Mesenteric fat pad (tissue), 1 donor: ENCODE data around the gene C6orf15. TPM values are rescaled to one million over a fixed set of nuclear protein-coding genes. Genes with fewer than 3 reads are reported as not detected.

Source experiments
- DNase-seq: peaks from one replicate; pipeline ENCODE4 v3.0.0-alpha.2; 2020; ENCODE audit warnings: low spot score
- total RNA-seq: library from RNA; stranded (reverse); fragmentation: NEBNext Ultra II Directional; extraction: Animal tissue kit (Norgen Biotek cat#: 25700); gene quantifications from one replicate; pipeline ENCODE4 v1.2.1, GENCODE V29; 2021
- donor health status: DM: yes; HTN: yes; CAD: no.

C6orf15 gene
- total RNA-seq, 1 donor from 2014 or later: not detected

DNA sequence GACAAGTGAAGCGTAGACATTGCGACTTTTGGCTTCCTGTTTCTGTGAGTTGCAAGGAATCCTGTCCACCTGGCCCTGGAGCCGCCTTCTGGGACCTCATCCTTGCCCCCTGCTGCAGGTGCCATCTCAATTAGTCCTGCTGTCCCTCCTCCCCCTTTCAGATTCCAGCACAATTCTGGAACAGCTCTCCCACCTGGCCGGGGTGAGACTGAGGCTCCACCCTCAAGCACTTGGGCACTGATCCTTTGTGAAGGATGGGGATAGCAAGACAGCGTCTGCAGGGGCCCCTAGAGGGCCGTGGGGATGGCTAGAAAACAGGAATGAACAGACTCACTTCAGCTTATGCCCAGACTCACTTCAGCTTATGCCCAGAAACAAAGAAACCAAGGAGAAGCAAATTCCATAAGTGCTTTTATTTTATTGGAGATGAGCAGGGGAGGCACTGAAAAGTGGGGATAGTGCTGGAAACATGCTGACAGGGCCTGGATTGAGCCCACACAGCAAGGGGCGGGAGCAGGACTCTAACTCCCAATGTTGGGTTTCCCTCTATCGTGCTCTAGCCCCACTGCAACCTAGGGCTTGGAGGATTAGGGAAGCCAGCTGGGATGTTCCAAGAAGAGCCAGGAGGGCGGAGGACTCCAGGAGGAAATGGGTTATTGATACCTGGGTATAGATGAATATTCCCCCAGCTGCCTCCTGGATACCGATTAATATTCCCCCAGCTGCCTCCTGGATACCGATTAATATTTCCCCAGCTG lies 1.4 kb downstream of the C6orf15 start:
- no peak for DNase-seq

DNA sequence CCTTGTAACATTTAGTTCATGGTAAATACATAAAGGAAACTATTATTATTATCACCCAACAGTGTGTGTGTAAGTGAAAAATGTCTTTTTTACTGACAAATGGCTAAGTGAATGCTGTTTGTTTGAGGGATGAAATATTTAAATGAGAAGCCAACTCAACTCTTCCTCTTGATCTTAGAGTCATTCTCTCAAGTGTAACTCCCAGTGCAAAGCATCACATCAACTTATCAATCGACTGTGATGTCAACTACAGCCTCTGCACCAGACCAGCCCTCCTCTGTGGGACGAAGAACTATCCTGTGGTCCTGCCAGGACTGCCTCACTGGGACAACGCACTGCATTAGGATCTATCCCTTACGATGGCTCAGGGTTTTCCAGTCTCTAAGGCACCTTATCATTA lies 5.3 kb downstream of the C6orf15 start:
- DNase-seq: no peak

DNA sequence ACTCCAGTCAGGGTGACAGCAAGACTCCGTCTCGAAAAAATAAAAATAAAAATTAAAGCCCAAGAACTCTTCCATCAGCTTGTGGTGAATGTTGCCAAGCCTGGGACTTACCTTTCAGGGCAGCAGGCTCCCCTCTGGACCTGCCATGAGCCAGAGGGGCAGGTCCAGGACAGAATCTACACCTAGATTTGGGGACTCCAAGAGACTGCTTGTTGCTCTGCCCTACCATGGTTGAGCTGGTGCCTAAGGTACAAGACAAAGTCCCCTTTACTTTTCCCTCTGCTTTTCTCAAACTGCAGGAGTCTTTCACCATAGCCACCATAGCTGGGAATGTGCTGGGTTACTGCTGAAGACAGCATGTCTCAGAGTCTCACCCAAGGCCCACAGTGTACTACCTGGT lies 9.2 kb downstream of the C6orf15 start:
- peak; percentile 57 for DNase-seq

DNA sequence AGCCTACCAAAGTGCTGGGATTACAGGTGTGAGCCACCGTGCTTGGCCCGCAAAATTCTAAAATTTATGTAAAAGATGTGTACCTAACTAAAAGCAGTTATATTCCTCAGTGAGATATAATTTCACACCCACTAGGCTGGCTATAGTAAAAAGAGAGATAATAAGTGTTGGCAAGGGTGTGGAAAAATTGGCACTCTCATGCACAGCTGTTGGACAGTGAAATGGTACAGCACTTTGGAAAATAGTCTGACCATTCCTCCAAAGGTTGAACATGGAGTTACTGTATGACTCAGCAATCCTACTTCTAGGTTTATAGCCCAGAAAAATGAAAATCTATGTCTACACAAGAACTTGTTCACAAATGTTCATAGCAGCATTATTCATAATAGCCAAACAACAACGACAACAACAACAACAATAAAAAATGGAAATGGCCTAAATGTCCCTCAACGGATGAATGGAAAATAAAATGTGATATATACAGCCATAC lies 13.9 kb downstream of the C6orf15 start:
- no peak for DNase-seq

DNA sequence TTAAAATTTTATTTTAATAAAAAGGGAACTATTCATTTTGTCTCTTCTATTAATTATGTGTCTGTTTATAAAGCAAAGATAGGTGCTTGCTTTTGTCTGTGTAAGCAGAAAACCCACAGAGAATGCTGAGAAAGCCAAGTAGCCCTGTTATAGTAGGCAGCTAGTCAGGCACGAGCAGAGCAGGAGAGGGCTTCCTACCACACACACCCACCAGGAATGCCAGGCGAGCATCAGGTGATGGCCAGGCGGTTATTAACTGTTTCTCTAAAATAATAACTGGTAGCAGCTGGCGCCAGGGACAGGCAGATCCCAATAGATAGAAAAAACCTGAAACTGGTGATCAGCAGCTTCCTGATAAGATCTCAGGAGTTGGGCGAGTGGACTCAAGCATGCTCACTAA lies 15.7 kb downstream of the C6orf15 start:
- no peak for DNase-seq

DNA sequence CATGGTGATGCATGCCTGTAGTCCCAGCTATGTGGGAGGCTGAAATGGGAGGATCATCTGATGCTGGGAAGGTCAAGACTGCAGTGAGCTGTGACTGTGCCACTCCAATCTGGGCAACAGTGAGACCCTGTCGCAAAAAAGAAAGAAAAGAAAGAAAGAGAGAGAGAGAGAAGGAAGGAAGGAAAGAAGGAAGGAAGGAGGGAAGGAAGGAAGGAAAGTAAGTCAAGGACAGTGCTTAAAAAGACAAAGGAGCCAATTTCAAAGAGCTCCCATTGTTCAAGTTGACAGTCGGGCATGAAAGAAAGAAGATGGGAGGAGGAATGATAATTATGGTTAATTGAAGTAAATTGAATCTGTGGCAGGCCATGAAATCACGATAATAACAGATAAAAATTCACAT lies 16.2 kb downstream of the C6orf15 start:
- no peak for DNase-seq

DNA sequence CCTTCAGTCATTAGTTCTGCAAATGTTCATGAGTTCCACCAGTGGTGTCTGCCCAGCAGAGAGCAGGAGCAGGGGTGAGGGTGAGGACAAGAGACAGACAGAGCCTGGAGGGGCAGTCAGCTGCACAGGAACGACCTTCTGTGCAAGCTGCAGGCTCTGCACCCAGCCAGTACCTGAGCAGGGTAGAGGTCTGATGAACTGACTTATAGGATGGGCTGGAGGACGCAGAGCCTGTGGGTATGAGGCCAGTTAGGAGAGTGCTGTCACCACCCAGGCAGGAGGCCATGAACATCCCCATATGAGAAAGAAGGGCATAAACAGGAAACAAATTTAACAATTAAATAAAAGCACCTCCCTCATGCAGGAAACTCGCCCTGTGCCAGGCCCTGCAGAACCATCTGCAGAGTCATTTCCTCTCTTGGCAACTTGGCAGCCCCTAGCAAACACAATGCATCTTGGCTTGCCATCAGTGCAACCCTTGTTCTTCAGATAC lies 17.9 kb downstream of the C6orf15 start:
- DNase-seq: no peak

DNA sequence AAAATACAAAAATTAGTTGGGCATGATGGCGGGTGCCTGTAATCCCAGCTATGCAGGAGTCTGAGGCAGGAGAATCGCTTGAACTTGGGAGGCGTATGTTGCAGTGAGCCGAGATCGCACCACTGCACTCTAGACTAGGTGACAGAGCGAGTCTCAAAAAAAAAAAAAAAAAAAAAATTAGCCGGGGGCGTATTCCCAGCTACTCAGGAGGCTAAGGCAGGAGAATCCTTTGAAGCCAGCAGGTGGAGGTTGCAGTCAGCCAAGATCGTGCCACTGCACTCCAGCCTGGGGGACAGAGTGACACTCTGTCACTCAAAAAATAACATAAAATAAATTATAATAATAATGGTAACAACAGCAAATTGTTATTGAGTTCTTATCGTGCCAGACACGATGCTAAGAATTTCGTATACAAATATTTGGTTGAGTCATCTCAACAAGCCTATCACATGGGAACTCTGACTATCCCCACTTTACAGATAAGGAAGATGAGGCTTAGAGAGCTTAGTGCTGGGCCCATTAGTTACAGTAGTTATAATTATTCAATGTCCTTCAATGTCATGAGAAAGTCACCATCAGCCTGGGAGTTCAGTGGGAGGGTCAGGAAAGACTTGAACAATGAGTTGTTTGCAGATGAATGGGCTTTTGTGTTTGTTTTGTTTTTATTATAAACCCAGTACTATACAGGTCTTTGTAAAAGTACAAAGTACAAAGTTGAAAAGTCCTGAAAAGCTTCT lies 19.4 kb downstream of the C6orf15 start:
- no peak for DNase-seq

DNA sequence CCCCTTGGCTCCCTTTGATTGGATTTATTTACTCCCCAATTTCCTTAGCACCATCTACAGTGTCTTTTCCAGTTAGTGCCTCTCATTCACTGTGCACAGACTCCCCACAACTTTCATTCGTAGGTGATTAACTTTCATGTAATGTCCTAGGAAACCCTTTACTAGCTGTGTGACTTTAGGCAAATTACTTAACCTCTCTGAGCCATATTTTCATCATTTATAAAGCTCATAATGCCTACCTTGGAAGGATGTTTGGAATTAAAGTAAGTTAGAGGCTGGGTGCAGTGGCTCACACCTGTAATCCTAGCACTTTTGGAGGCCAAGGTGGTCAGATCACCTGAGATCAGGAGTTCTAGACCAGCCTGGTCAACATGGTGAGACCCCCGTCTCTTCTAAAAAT lies 20.1 kb downstream of the C6orf15 start:
- no peak for DNase-seq

DNA sequence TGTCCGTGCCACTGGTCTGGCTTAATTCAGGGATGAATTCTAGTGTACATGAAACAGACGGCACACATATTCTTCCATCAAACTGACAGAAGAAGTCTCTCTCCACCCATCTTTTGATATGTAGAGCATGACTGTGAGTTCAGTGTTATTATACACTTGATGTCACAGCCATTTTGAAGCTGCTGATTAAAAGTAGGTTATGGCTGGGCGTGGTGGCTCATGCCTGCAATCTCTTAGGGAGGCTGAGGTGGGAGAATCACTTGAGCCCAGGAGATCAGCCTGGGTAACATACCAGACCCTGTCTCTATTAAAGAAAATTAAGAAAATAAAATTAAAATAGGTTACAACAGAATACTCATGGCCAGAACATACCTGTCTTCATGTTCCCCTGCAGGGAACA lies 20.7 kb downstream of the C6orf15 start:
- DNase-seq: no peak

DNA sequence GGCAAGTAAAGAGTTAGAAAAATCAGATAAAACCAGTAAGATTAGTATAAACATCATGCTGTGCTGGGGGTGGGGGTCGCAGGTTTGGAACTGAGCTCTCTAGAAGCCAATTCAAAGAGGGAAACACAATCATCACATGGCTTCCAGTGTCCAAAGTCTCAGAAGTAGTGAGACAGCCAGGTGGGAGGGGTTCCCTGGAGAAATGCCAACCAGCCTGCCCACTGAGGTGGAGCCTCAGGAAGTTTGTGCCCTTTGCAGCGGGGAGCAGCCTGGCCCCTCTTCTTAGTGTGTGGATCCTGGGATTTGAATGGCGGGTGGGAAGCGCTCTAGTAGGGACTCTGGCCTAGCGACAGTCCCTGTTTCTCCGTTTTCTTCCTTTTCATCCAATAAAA lies 21.4 kb downstream of the C6orf15 start:
- DNase-seq: no peak

DNA sequence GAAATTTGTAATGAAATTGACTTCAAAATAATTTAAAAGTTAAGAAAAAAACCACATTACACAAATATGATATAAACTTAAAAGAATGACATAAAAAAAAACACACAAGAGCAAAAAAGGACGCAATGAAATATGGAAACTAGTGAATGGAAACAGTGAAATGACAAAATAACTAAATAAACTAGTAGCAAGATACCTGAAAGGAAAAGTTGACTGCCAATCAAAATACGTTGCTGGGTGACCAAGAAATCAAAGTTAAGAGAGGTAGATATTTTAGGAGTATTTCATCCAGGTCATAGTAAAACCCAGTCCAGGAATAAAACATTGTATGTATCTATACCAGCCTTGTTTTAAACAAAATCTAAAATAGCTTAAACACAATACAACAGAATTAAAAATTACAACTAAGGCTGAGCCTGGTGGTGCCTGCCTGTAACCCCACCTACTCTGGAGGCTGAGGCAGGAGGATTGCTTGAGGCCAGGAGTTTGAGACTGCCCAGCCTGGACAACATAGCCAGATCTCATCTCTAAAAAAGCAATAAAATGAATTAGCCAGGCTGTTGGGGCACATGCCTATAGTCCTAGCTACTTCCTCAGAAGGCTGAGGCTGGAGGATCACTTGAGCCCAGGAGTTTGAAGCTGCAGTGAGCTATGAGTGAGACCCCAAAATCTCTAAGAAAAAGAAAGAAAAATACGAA lies 22.0 kb downstream of the C6orf15 start:
- DNase-seq: no peak

DNA sequence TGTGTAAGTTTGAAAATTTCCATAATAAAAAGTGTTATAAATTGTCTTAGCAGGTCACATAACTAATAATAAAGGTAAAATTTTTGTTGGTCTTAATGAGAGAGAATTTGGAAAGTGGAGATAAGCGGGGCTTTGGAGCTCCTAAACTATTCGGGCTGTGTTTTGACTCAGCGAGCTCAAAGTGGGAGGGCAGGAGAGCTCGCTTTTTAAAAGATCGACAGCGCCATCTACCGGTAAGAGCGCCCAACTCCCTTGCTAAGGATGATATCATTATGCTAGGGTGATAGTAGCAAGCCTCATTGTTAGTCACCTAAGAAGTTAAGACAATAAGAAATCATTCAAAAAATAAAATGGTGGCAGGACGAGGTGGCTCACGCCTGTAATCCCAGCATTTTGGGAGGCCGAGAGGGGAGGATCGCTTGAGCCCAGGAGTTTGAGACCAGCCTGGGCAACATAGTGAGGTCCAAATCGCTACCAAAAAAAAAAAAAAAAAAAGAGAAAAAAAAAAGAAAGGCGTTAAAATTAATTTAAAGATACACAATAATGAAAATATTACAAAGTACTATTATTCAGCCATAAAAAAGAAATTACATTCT lies 24.8 kb downstream of the C6orf15 start:
- DNase-seq: no peak

DNA sequence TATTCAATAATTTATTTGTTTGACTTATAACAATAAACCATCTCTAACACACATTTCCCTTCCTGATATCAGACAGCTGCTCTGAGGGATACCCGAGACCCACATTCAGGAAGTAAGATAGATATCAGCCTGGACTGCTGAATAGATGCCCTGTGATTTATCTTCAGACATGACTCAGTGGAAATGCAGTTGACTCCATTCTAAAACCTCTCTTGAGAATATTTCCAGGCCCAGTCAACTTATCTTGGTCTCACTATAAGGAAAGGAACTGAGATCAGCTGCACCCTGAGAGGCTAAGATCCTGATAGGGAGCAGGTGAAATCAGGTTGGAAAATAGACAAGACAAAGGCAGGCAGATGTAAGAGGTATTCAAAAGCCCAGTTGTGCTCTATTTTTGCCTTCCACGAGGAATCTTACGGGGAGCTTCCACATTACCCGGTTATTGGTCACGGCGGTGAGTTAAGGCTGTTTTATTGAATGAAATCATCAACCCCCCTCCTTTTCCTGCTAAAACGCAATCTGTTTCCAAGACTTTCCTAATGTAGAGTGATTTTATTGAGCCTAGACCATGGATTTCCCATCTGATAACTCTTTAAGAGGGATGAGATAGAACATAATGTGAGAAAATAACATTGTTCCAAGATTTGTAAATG lies 25.5 kb downstream of the C6orf15 start:
- DNase-seq: no peak

DNA sequence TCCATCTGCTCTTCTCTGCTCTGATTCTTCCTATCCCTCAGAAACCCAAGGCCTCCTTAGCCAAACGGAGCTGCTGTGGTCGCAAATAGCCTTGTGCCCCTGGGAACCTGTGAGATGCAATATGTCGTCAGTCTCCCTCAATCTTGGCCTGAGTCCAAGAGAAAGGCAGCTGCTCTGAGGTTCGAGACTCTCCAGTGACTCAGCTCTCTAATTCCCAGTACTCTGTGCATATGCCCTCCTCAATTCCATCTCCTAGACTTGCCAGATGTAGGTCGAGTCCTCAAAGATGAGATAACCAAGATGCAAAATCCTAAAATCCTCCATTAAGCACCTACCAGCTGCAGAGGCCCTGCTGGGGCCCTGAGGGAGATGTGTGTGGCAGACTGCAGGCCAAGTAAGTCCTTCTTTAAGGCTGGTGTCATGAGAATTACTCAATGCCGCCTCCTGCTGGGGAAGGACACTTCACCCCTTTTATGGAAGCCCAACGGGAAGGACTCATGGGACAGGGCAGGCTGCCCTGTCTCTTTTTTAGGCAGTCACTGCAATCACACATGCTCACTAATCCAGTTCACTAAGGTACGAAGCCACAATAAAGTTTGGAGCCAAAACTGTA lies 28.5 kb downstream of the C6orf15 start:
- no peak for DNase-seq

DNA sequence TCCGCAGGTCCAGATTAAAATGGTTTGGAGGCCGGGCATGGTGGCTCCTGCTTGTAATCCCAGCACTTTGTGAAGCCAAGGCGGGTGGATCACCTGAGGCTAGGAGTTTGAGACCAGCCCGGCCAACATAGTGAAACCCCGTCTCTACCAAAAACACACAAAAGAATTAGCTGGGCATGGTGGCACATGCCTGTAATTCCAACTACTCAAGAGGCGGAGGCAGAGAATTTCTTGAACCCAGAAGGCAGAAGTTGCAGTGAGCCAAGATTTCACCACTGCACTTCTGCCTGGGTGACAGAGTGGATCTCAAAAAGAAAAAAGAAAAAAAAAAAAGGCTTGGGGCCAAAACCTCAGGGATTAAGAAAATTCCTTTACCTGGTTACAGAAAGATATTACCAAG lies 30.5 kb downstream of the C6orf15 start:
- no peak for DNase-seq

DNA sequence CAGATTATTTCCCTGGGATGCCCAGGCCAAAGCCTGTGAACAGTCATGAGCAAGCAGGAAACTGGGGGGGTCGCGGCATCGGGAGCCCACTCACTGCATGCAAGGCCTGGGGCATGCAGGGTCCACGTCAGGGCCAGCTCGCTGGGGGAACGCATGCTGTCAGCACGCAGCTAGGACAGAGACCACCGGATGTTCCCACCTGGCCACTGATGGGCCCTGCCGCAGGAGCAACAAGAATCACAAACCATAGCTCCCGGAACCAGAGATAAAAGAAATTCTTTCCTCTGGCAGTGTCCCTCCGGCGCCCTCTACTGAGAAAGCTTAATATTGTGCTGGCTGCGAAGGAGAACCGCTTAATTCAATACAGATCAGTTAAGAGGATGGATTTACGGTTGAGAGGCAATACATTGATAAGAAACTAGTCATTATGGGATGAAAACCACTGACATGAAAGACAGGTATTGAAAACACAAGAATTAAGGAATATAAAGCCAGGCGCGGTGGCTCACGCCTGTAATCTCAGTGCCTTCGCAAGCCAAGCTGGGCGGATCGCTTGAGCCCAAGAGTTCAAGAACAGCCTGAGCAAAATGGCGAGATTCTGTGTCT lies 32.6 kb downstream of the C6orf15 start:
- DNase-seq: no peak

DNA sequence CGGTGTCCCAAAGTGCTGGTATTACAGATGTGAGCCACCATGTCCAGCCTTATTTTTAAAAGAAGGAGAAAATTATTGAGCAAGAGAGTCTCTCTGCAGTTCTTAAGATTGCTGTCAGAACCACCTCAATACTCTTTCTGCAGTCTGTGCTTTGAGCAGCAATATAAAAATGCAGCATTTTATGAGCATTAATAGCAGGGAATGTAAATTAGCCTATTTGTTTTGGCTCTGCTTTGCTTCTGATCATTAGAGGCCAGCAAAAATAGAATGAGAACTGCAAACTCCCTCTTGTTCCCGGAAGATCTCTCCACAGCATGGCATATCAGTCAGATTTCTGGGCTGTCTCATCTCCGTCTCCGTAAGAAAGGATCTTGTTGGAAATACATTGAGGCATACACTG lies 35.8 kb downstream of the C6orf15 start:
- DNase-seq: no peak

DNA sequence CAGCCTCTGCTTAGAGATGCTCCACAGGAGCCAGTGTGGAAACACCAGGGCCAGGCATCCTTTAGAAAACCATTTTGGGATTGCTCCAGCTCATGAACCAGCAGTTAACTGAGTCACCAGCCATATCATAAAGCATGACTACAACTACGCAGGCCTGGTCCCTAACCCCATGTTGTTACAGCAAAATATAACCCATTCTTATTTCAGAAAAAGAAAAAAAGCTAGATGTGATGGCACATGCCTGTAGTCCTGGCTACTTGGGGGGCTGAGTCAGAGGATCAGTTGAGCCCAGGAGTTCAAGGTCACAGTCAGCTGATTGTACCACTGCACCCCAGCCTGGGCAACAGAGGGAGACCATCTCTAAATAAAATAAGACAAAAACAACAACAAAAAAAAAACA lies 36.8 kb downstream of the C6orf15 start:
- no peak for DNase-seq

DNA sequence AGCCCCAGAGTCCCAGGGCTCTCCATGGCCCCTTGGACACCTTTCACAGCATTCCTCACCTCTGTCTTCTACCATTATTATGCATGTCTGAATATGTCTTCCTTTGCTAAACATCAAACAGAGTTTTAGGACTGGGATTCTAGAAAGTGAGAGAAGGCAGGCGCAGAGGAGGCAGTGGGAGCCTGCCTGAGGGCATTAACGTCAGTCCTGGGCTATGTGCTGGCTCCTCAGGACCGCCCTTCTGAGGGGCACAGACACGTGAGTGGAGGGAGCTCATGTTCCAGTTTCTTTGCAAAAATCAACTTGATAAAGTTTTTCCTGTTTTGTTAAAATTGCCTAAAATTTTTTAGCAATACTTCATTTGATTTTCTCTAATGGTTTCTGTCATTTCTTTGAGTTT lies 38.0 kb downstream of the C6orf15 start:
- no peak for DNase-seq
